Fibroblast of lung (primary cell): Measurements from ENCODE around the gene DMXL2.

ENCODE experiments used
- EZH2 ChIP-seq: IDR thresholded peaks from 2 replicates; pipeline ENCODE4 v1.5.1; 2012; ENCODE audit warnings: low read length, control low read depth, mild to moderate bottlenecking; ENCODE audit errors: missing control alignments
- TF ChIP-seq, protein P1 (sequence below), 2 donors: IDR thresholded peaks in 1 of 2; conservative IDR thresholded peaks in 1 of 2; 1 replicate in 1 of 2; 2 replicates in 1 of 2; pipeline ENCODE4 v1.5.1; 2011 to 2012; ENCODE audit warnings: low read length in 2 of 2, control low read depth in 1 of 2, inconsistent platforms in 1 of 2, low read depth in 1 of 2, mild to moderate bottlenecking in 1 of 2

- TF ChIP-seq, protein P1, sequence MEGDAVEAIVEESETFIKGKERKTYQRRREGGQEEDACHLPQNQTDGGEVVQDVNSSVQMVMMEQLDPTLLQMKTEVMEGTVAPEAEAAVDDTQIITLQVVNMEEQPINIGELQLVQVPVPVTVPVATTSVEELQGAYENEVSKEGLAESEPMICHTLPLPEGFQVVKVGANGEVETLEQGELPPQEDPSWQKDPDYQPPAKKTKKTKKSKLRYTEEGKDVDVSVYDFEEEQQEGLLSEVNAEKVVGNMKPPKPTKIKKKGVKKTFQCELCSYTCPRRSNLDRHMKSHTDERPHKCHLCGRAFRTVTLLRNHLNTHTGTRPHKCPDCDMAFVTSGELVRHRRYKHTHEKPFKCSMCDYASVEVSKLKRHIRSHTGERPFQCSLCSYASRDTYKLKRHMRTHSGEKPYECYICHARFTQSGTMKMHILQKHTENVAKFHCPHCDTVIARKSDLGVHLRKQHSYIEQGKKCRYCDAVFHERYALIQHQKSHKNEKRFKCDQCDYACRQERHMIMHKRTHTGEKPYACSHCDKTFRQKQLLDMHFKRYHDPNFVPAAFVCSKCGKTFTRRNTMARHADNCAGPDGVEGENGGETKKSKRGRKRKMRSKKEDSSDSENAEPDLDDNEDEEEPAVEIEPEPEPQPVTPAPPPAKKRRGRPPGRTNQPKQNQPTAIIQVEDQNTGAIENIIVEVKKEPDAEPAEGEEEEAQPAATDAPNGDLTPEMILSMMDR (conservative IDR thresholded peaks at IDR 0.05 in 1 of 2, IDR thresholded peaks at IDR 0.05 in 1 of 2; ENCODE audit: low read depth in 1 of 2, low read length in 2 of 2) = no peak
- no peak for TF ChIP-seq EZH2
These were observed 2.7 kb upstream of the DMXL2 start for GRCh38 chr15:51625236-51625635.
